ENCODE data around the gene CALU. TPM values are rescaled to one million over a fixed set of nuclear protein-coding genes. Genes with fewer than 3 reads are reported as not detected.

Gene CALU
- total and polyA plus RNA-seq, 9 donors: 38.9 to 187 (median 71.0) TPM

- H3K27ac ChIP-seq: no peak overlapping the region
- no peaks in the 10 kb centered on the region for H3K36me3 ChIP-seq
- no peaks in the 10 kb centered on the region for H3K27me3 ChIP-seq
- intact Hi-C loops (cut with DNase I): no loop called here
- peaks cover 1% of the 10 kb centered on the region for H3K4me1 ChIP-seq (ENCODE audit: insufficient read depth)
- no peak for DNase-seq
- no peaks in the 10 kb centered on the region for H3K9me3 ChIP-seq
- WGBS, 3 donors: 80 to 83% (median 82%) methylated on average over 6 of the region's 6 CpGs
- no peak overlapping the region for H3K4me3 ChIP-seq
- TF ChIP-seq EP300 (IDR thresholded peaks at IDR 0.05) (no peak), CTCF (IDR thresholded peaks at IDR 0.05) (no peak), POLR2A (IDR thresholded peaks at IDR 0.05) (no peak)
Observed at GRCh38 chr7:128747327-128748079, 8.3 kb downstream of the CALU start.

- H3K9me3 ChIP-seq: no peaks in the 10 kb centered on the region
- H3K36me3 ChIP-seq: no peaks in the 10 kb centered on the region
- TF ChIP-seq EP300 (IDR thresholded peaks at IDR 0.05) (no peak), CTCF (IDR thresholded peaks at IDR 0.05) (no peak), POLR2A (IDR thresholded peaks at IDR 0.05) (no peak)
- no peak for DNase-seq
- H3K4me3 ChIP-seq: no peak overlapping the region
- 88 to 97% (median 88%) methylated on average over 1 of the region's 1 CpG for WGBS, 3 donors
- no peak overlapping the region for H3K27ac ChIP-seq
- intact Hi-C loops (cut with DNase I): no loop called here
- H3K4me1 ChIP-seq (ENCODE audit: insufficient read depth): no peaks in the 10 kb centered on the region
- H3K27me3 ChIP-seq: no peaks in the 10 kb centered on the region
Observed at GRCh38 chr7:128752251-128752650, 13.1 kb downstream of the CALU start.

GRCh38 chr7:128755075-128755818, 16.1 kb downstream of the CALU start:
- TF ChIP-seq POLR2A (IDR thresholded peaks at IDR 0.05) (no peak), CTCF (IDR thresholded peaks at IDR 0.05) (no peak), EP300 (IDR thresholded peaks at IDR 0.05) (no peak)
- no peak overlapping the region for H3K4me3 ChIP-seq
- 90 to 96% (median 91%) methylated on average over 2 of the region's 2 CpGs for WGBS, 3 donors
- H3K9me3 ChIP-seq: no peaks in the 10 kb centered on the region
- no peak overlapping the region for H3K27ac ChIP-seq
- H3K4me1 ChIP-seq (ENCODE audit: insufficient read depth): no peaks in the 10 kb centered on the region
- DNase-seq: no peak
- H3K36me3 ChIP-seq: no peaks in the 10 kb centered on the region
- H3K27me3 ChIP-seq: no peaks in the 10 kb centered on the region
- intact Hi-C loops (cut with DNase I): no loop called here

DNA sequence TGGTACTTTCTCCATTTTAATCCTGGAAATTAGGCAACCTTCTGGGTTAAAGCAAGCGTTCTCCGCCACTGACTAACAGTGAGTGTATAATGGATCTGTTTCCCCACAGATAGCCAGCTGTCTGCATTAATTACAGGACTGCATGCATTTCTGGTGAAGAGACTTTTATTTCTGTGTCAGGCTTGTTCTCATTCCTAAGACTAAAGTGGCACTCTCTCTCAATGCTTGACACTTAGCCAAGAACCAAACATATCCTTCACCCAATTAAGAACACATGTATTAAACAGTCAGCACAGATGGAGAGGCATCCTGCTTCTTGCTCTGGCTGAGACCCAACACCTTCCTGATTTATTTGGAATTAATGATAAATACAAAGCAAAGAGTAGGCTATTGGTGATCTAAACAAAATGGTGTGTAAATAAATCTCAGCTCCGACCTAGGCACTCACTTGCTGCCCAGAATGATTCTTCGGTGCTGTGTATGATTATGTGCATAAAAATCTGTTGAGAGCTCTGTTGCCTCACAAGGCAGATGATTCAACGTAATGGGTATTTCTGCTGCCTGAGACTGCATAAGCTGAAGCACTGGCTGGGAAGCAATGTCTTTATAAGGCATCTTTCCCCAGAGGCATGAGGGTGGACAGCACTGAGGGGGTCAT, 16.8 kb downstream of the CALU start:
- H3K9me3 ChIP-seq: no peaks in the 10 kb centered on the region
- H3K4me1 ChIP-seq (ENCODE audit: insufficient read depth): no peaks in the 10 kb centered on the region
- TF ChIP-seq CTCF (IDR thresholded peaks at IDR 0.05): no peak
- TF ChIP-seq EP300 (IDR thresholded peaks at IDR 0.05): no peak
- no peak for TF ChIP-seq POLR2A (IDR thresholded peaks at IDR 0.05)
- intact Hi-C loops (cut with DNase I): no loop called here
- H3K4me3 ChIP-seq: no peak overlapping the region
- no peaks in the 10 kb centered on the region for H3K27me3 ChIP-seq
- H3K36me3 ChIP-seq: no peaks in the 10 kb centered on the region
- H3K27ac ChIP-seq: no peak overlapping the region
- no peak for DNase-seq
- 61 to 79% (median 71%) methylated on average over 5 of the region's 5 CpGs for WGBS, 3 donors
